ENCODE measurements around the gene RTEL1. TPM values are rescaled to one million over a fixed set of nuclear protein-coding genes. Genes with fewer than 3 reads are reported as not detected.

The RTEL1 gene
- total RNA-seq, 1 donor from 2014 or later, result 17.7 TPM

DNA sequence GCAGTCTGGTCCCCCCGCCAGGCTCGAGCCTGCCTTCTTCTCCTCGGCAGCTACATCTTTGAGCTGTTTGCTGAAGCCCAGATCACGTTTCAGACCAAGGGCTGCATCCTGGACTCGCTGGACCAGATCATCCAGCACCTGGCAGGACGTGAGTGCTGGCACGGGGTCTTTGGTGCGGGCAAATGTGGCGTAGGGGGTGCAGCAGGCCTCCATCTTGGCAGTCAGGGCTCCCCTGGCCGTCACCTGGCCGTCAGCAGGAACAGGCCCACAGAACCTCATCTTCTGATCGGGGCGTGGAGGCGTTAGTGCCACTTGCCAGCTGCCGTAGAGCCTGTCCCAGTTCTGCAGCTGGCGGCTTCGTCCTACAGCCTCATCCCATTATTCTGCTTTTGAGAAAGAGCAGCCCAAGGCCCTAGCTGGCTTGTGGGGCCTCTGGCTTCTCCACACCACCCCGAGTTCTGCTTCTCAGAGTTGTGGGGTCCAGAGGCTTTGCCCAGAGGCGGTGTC lies 21.7 kb downstream of the RTEL1 start:
- no peaks in the 10 kb centered on the region for H3K9me3 ChIP-seq
- H3K27me3 ChIP-seq, result no peaks in the 10 kb centered on the region
- H3K27ac ChIP-seq, result no peak overlapping the region
- H3K36me3 ChIP-seq, result peaks cover 0 to 16% of the 10 kb centered on the region in 2 donors
- H3K4me1 ChIP-seq, result peaks cover 23% of the 10 kb centered on the region
- no peak overlapping the region for H3K4me3 ChIP-seq
- TF ChIP-seq, protein P1, sequence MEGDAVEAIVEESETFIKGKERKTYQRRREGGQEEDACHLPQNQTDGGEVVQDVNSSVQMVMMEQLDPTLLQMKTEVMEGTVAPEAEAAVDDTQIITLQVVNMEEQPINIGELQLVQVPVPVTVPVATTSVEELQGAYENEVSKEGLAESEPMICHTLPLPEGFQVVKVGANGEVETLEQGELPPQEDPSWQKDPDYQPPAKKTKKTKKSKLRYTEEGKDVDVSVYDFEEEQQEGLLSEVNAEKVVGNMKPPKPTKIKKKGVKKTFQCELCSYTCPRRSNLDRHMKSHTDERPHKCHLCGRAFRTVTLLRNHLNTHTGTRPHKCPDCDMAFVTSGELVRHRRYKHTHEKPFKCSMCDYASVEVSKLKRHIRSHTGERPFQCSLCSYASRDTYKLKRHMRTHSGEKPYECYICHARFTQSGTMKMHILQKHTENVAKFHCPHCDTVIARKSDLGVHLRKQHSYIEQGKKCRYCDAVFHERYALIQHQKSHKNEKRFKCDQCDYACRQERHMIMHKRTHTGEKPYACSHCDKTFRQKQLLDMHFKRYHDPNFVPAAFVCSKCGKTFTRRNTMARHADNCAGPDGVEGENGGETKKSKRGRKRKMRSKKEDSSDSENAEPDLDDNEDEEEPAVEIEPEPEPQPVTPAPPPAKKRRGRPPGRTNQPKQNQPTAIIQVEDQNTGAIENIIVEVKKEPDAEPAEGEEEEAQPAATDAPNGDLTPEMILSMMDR (IDR thresholded peaks at IDR 0.05), result no peak
- TF ChIP-seq POLR2A (IDR thresholded peaks at IDR 0.05) (no peak), POLR2AphosphoS5 (IDR thresholded peaks at IDR 0.05; ENCODE audit: insufficient read depth in 1 of 2, low read depth in 1 of 2) (no peak)
- intact Hi-C loops (cut with DNase I), result no loop called here
- no peak for DNase-seq (ENCODE audit: extremely low spot score in 2 of 2)

DNA sequence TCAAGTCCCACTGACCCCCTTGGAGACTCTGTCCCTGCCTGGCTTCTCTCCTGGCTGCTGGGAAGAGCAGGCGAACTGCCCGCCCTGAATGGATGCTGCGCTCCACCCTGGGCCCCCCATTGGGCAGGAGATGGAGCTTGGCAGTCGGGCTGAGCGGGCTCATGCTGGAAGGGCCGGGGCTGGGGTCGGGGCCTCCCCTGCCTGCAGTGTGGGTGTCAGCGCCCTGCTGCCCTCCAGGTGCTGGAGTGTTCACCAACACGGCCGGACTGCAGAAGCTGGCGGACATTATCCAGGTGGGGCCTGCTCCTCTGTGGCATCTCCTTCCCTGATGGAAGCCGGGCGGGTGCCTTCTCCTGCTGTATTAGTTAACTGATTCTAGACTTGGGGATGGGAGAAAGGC lies 22.3 kb downstream of the RTEL1 start:
- Histone ChIP-seq H3K36me3 (peaks cover 0 to 11% of the 10 kb centered on the region in 2 donors), H3K27ac (no peak overlapping the region), H3K27me3 (no peaks in the 10 kb centered on the region), H3K4me3 (no peak overlapping the region), H3K9me3 (no peaks in the 10 kb centered on the region), H3K4me1 (peaks cover 23% of the 10 kb centered on the region)
- intact Hi-C loops (cut with DNase I), result no loop called here
- TF ChIP-seq POLR2AphosphoS5 (IDR thresholded peaks at IDR 0.05; ENCODE audit: insufficient read depth in 1 of 2, low read depth in 1 of 2) (no peak), POLR2A (IDR thresholded peaks at IDR 0.05) (no peak)
- TF ChIP-seq, protein P1 (IDR thresholded peaks at IDR 0.05), result no peak
- no peak for DNase-seq (ENCODE audit: extremely low spot score in 2 of 2)

DNA sequence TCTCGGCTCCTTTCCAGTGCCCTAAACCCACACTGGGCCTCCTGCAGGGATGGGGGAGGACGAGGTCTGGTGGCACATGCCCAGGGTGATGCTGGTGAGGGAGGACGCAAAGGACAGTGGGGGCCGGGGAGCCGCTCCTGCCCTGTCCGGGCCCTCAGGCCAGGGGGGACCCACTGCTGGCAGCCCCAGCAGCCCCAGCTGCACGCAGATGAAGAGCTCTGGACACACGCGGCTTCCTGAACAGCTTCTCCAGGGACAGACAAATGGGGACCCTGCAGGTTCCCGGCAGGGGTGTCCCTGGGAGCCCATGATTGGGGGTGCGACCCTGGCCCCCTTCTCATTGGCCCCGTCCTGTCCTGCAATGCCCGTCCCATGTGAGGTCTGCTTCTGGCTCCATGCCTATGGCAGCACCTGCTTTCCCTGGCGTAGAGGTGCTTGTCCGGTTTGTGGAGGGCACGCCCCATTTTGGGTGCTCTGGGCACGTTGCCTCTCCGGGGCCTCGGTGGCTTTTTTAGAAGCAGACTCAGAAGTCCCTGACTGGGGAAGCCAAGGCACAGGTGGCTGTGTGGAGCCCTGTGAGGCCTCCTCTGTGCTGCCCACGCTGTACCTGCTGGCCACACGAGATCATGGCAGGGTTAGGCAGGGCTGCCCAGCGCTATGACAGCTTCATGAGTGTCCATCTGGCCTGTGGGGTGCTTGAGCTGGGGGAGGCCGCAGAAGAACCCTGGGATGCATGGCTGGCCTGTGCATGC lies 22.9 kb downstream of the RTEL1 start:
- intact Hi-C loops (cut with DNase I), result no loop called here
- H3K9me3 ChIP-seq, result no peaks in the 10 kb centered on the region
- H3K4me1 ChIP-seq, result peaks cover 29% of the 10 kb centered on the region
- H3K27me3 ChIP-seq, result no peaks in the 10 kb centered on the region
- TF ChIP-seq POLR2AphosphoS5 (IDR thresholded peaks at IDR 0.05; ENCODE audit: insufficient read depth in 1 of 2, low read depth in 1 of 2), result no peak
- TF ChIP-seq POLR2A (IDR thresholded peaks at IDR 0.05), result no peak
- TF ChIP-seq, protein P1 (IDR thresholded peaks at IDR 0.05), result no peak
- H3K36me3 ChIP-seq, result peaks cover 0 to 11% of the 10 kb centered on the region in 2 donors
- peak overlapping the region; percentile 88 for H3K27ac ChIP-seq
- DNase-seq (ENCODE audit: extremely low spot score in 2 of 2), result no peak
- H3K4me3 ChIP-seq, result no peak overlapping the region

DNA sequence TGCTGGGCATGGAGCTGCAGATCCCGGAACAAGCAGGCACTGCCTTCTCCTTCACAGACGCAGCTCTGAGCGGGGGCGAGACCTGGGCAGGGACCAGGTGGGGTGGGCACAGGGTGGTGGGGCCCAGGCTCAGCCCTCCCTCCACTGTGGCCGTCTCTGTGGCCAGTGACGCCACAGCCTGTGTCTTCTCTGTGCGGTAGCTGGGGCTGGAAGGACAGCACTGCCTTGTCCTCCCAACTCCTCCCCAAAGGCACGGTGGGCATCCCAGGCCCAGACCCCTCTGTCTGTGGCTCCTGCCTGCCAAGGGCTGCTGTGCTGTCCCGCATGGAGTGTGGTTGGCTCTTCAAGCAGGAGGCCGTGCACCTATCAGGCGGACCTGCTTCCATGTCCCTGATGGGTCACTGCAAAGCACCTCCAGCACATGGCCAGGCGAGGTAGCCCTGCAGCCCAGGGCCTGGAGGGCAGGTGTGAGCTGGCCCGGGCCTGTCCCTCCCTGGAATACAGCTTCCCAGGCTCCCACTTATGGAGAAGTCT lies 23.6 kb downstream of the RTEL1 start:
- TF ChIP-seq, protein P1 (IDR thresholded peaks at IDR 0.05), result no peak
- TF ChIP-seq POLR2AphosphoS5 (IDR thresholded peaks at IDR 0.05; ENCODE audit: insufficient read depth in 1 of 2, low read depth in 1 of 2), result no peak
- no peak for TF ChIP-seq POLR2A (IDR thresholded peaks at IDR 0.05)

More for the DNA sequence above, 23.6 kb downstream of the RTEL1 start:
- Histone ChIP-seq H3K4me3 (no peak overlapping the region), H3K27me3 (no peaks in the 10 kb centered on the region), H3K36me3 (peaks cover 0 to 11% of the 10 kb centered on the region in 2 donors), H3K4me1 (peaks cover 36% of the 10 kb centered on the region), H3K27ac (peak overlapping the region; percentile 88), H3K9me3 (no peaks in the 10 kb centered on the region)
- intact Hi-C loops (cut with DNase I), result no loop called here
- no peak for DNase-seq (ENCODE audit: extremely low spot score in 2 of 2)
